ENCODE results near the gene SYNGR2. TPM values are rescaled to one million over a fixed set of nuclear protein-coding genes. Genes with fewer than 3 reads are reported as not detected.

Gene SYNGR2
- total and polyA plus RNA-seq, 7 donors = 14.7 to 280 (median 23.5) TPM

DNA sequence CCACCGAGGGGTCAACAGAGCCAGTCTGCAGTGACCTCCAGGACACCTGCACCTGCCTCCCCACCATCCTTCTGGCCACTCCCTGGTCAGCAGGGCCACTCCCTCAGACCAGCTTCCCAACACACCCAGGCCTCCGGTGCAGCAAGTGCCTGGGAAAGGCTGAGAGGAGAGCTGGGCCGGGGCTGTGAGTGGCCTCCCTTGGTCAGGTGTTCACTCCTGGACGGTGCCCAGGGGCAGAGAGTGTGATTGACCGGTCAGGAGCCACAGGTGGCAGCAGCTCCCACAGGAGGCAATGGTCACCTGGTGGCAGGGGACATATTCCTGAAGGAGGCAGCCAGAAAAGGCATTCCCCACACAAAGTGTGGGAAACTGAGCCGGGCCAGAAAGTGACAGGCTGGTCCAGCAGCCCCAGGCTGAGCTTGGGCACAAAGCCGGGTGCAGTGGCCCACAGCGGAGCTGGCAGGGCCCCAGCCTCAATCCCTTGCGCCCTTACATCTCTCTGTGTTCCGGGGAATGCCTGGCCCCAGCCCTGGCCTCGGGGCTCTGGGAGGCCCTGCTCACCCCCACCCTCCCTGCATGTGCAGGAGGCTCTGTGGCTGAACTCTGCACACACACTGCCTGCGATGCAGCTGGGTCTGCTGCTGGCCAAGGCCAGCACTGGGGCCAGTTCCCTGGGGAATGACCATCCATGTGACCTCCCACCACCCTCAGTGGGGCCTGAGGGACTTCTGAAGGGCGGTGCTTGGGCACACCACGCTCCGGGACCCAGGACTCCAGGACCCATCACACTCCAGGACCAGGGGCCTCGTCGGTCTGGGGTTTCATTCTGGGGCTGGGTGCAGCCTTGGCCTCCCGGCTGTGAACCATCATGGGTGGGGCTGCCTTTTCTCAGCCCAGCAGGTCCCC lies 23.4 kb upstream of the SYNGR2 start:
- DNase-seq = peak; percentile 80
- Histone ChIP-seq H3K4me1 (peaks cover 0 to 37% (median 30%) of the 10 kb centered on the region in 4 donors), H3K27ac (peak overlapping the region; percentile 46 to 62 (median 56)), H3K9me3 (no peaks in the 10 kb centered on the region), H3K36me3 (no peaks in the 10 kb centered on the region), H3K27me3 (peaks cover 0 to 25% (median 12%) of the 10 kb centered on the region in 3 donors), H3K4me3 (no peak overlapping the region)
- WGBS, 2 donors = 23 to 60% methylated on average over 18 of the region's 18 CpGs
- TF ChIP-seq, protein P1, sequence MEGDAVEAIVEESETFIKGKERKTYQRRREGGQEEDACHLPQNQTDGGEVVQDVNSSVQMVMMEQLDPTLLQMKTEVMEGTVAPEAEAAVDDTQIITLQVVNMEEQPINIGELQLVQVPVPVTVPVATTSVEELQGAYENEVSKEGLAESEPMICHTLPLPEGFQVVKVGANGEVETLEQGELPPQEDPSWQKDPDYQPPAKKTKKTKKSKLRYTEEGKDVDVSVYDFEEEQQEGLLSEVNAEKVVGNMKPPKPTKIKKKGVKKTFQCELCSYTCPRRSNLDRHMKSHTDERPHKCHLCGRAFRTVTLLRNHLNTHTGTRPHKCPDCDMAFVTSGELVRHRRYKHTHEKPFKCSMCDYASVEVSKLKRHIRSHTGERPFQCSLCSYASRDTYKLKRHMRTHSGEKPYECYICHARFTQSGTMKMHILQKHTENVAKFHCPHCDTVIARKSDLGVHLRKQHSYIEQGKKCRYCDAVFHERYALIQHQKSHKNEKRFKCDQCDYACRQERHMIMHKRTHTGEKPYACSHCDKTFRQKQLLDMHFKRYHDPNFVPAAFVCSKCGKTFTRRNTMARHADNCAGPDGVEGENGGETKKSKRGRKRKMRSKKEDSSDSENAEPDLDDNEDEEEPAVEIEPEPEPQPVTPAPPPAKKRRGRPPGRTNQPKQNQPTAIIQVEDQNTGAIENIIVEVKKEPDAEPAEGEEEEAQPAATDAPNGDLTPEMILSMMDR (IDR thresholded peaks at IDR 0.05) = no peak
- TF ChIP-seq POLR2AphosphoS5 (IDR thresholded peaks at IDR 0.05) (peak in 2 of 4 donors; percentile 26 to 30), POLR2A (IDR thresholded peaks at IDR 0.05) (no peak)
- intact Hi-C loops (cut with DNase I) = no loop called here

DNA sequence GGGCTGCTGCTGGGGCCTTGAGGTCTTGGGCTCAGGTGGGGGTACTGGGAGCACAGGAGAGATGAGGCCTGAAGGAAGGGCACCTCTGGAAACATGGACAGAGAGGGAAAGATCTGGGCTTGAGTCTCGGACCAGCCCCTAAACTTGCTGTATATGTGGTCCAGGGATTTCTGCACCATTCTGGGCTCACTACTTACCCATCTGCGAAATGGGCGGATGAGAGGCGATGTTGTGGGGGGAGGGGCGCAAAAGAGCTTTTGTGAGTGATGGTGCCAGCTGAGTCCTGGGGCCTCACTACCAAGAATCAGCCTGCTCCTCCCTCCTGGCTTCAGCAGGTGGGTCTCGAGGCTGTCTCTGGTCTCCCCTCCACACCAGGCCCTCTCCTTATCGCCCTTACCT lies 21.9 kb upstream of the SYNGR2 start:
- TF ChIP-seq POLR2AphosphoS5 (IDR thresholded peaks at IDR 0.05) (no peak), EP300 (IDR thresholded peaks at IDR 0.05) (no peak), POLR2A (IDR thresholded peaks at IDR 0.05) (no peak)
- TF ChIP-seq, protein P1 (IDR thresholded peaks at IDR 0.05) = no peak
- no peaks in the 10 kb centered on the region for H3K9me3 ChIP-seq
- no peak overlapping the region for H3K4me3 ChIP-seq
- H3K27me3 ChIP-seq = peaks cover 0 to 13% (median under 1%) of the 10 kb centered on the region in 3 donors
- no peak for DNase-seq
- no peak overlapping the region for H3K27ac ChIP-seq
- peaks cover 0 to 25% (median 21%) of the 10 kb centered on the region in 4 donors for H3K4me1 ChIP-seq
- intact Hi-C loops (cut with DNase I) = no loop called here
- no peaks in the 10 kb centered on the region for H3K36me3 ChIP-seq
- WGBS, 2 donors = 90 to 93% methylated on average over 7 of the region's 7 CpGs

DNA sequence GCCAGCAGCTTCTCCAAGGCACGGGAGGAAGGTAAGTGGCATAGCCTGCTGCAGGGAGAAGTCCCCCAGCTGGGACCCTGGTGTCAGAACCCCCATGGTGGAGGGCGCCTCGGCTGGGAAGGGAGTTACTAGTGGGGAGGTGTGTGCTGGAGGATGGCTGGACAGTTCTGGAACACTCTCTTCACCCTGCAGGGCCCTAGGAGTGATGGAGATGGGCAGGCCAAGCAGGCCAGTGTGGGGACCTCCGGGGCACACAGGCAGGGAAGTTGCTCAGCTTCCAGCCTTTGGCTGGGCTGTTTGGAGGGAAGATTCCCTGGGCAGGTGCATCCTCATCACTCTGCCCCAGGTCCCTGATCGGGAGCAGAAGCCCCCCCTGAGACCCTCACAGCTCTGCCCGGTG lies 21.5 kb upstream of the SYNGR2 start:
- 70 to 80% methylated on average over 6 of the region's 6 CpGs for WGBS, 2 donors
- H3K4me1 ChIP-seq = peaks cover 0 to 25% (median 21%) of the 10 kb centered on the region in 4 donors
- DNase-seq = no peak
- intact Hi-C loops (cut with DNase I) = no loop called here
- H3K36me3 ChIP-seq = no peaks in the 10 kb centered on the region
- no peak for TF ChIP-seq POLR2A (IDR thresholded peaks at IDR 0.05)
- H3K27me3 ChIP-seq = peaks cover 0 to 9% (median 0%) of the 10 kb centered on the region in 3 donors
- H3K4me3 ChIP-seq = no peak overlapping the region
- H3K9me3 ChIP-seq = no peaks in the 10 kb centered on the region
- no peak overlapping the region for H3K27ac ChIP-seq

DNA sequence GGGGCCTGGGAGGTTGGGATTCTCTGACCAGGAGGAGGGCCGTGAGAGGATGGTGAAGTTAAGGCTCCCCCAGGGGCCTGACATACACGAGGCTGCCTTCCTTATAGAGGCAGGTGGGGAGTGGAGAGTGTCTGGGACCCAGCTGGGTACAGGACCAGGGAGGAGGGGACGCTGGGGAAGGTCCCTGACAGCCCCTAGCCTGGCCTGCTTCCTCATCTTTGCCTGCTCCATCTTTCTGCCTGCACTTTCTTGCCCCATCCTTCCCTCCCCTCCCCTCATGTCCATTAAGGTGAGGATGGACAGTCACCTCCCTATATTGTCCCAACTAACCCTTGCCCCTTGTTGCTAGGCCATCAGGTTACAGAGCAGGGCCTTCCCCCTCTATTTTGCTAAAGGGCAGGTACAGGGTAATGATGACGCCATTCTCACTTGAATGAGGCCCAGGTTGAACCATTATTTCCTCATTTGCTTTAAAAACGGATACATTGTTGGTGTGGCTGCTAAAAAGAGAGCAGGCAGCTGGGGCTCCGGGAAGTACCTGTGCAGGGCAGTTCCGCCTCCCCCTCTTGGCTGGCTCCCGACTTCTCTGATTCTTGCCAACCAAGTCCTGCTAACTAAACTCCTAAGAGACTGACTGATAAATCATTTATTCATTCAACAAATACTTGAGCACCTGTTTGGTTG lies 20.9 kb upstream of the SYNGR2 start:
- no peak overlapping the region for H3K4me3 ChIP-seq
- H3K9me3 ChIP-seq = no peaks in the 10 kb centered on the region
- no peak for DNase-seq
- no peaks in the 10 kb centered on the region for H3K36me3 ChIP-seq
- H3K27me3 ChIP-seq = peaks cover 0 to 4% (median 0%) of the 10 kb centered on the region in 3 donors
- no peak overlapping the region for H3K27ac ChIP-seq
- WGBS, 2 donors = 21 to 41% methylated on average over 8 of the region's 8 CpGs
- intact Hi-C loops (cut with DNase I) = no loop called here
- TF ChIP-seq EP300 (IDR thresholded peaks at IDR 0.05) (no peak), POLR2AphosphoS5 (IDR thresholded peaks at IDR 0.05) (no peak), POLR2A (IDR thresholded peaks at IDR 0.05) (no peak)
- TF ChIP-seq, protein P1 (IDR thresholded peaks at IDR 0.05) = no peak
- H3K4me1 ChIP-seq = peaks cover 0 to 25% (median 21%) of the 10 kb centered on the region in 4 donors
